ENCODE results near the gene CCL1.
A peak's percentile ranks its signal among the peaks of the same experiment; 100 is the strongest.
"Not testable (repeated sequence)": the region's sequence is repeated elsewhere in the genome, so short reads cannot be mapped to it uniquely, and the experiment has no call there.

Gene CCL1

GRCh38 chr17:34341916-34342315, 21.1 kb downstream of the CCL1 start:
- Histone ChIP-seq H3K9ac (ENCODE audit: low read length) (no peak overlapping the region), H3K36me3 (ENCODE audit: control insufficient read depth, insufficient read depth, low read length) (no peaks in the 10 kb centered on the region), H3K27ac (ENCODE audit: low read depth, low read length) (no peak overlapping the region), H3K4me3 (ENCODE audit: low read length) (no peak overlapping the region), H3K27me3 (ENCODE audit: control insufficient read depth, insufficient read depth, low read length) (no peaks in the 10 kb centered on the region), H3K4me1 (ENCODE audit: control insufficient read depth, insufficient read depth, low read length) (no peaks in the 10 kb centered on the region)

- Histone ChIP-seq H3K4me3 (ENCODE audit: low read length) (no peak overlapping the region), H3K27ac (ENCODE audit: low read depth, low read length) (no peak overlapping the region), H3K27me3 (ENCODE audit: control insufficient read depth, insufficient read depth, low read length) (no peaks in the 10 kb centered on the region), H3K9ac (ENCODE audit: low read length) (no peak overlapping the region), H3K36me3 (ENCODE audit: control insufficient read depth, insufficient read depth, low read length) (no peaks in the 10 kb centered on the region), H3K4me1 (ENCODE audit: control insufficient read depth, insufficient read depth, low read length) (no peaks in the 10 kb centered on the region)
Observed at GRCh38 chr17:34339138-34339770, 23.8 kb downstream of the CCL1 start.

DNA sequence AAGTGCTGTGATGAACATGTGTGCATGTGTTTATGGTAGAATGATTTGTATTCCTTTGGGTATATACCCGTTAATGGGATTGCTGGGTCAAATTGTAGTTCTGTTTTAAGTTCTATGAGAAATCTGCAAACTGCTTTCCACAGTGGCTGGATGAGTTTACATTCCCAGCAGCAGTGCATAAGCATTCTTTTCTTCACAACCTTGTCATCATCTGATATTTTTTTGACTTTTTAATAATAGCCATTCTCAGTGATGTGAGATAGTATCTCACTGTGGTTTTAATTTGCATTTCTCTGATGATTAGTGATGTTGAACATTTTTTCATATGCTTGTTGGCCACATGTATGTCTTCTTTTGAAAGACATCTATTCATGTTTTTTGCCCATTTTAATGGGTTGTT, 25.3 kb downstream of the CCL1 start:
- Histone ChIP-seq H3K27ac (ENCODE audit: low read depth, low read length) (no peak overlapping the region), H3K27me3 (ENCODE audit: control insufficient read depth, insufficient read depth, low read length) (no peaks in the 10 kb centered on the region), H3K4me1 (ENCODE audit: control insufficient read depth, insufficient read depth, low read length) (no peaks in the 10 kb centered on the region), H3K4me3 (ENCODE audit: low read length) (no peak overlapping the region), H3K36me3 (ENCODE audit: control insufficient read depth, insufficient read depth, low read length) (no peaks in the 10 kb centered on the region), H3K9ac (ENCODE audit: low read length) (no peak overlapping the region)

DNA sequence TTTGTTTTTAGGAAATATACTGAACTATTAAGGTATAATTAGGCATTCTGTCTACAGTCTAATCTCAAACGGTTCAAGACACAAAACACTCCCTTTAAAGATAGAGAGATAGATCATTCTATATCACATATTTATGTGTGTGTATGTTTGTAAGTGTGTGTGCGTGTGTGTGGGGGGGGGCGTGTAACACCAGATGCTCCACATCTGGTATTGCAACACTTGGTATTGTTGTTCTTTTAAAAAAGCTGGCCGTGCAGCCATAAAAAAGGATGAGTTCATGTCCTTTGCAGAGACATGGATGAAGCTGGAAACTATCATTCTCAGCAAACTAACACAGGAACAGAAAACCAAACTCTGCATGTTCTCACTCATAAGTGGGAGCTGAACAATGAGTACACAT, 35.5 kb downstream of the CCL1 start:
- not testable (repeated sequence) for H3K27ac ChIP-seq (ENCODE audit: low read depth, low read length)

DNA sequence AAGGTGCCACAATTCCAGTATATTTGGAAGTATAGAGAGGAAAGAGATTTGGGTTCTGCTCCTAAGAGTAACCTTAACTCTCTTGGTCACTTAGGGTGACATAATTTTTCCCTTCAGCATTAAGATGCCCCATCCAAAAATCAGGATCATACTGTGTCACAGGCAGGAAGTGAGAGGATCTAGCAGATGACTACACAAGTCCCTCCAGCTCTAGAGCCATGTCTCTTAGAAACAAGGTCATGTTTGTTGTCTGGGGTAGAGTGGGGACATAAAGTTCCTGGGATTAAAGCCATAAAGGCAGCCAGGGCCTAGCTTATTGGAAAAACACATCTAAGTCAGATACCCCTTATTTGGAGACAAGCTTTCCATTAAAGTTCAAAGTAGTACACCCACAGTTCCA, 41.1 kb downstream of the CCL1 start:
- Histone ChIP-seq H3K27me3 (ENCODE audit: control insufficient read depth, insufficient read depth, low read length) (no peaks in the 10 kb centered on the region), H3K9ac (ENCODE audit: low read length) (no peak overlapping the region), H3K27ac (ENCODE audit: low read depth, low read length) (no peak overlapping the region), H3K4me1 (ENCODE audit: control insufficient read depth, insufficient read depth, low read length) (no peaks in the 10 kb centered on the region), H3K36me3 (ENCODE audit: control insufficient read depth, insufficient read depth, low read length) (no peaks in the 10 kb centered on the region), H3K4me3 (ENCODE audit: low read length) (no peak overlapping the region)

More for the DNA sequence above, 35.5 kb downstream of the CCL1 start:
- not testable (repeated sequence) for H3K27me3 ChIP-seq (ENCODE audit: control insufficient read depth, insufficient read depth, low read length); H3K36me3 ChIP-seq (ENCODE audit: control insufficient read depth, insufficient read depth, low read length); H3K4me3 ChIP-seq (ENCODE audit: low read length); H3K4me1 ChIP-seq (ENCODE audit: control insufficient read depth, insufficient read depth, low read length); H3K9ac ChIP-seq (ENCODE audit: low read length)

GRCh38 chr17:34319039-34319483, 44.0 kb downstream of the CCL1 start, which contains the start of gene CCL8:
TSS of gene CCL8 (plus strand) at chr17:34319435. CDS start at chr17:34319502, 67 bp downstream.
- H3K9ac ChIP-seq (ENCODE audit: low read length): no peak within 1 kb of the TSS
- no peak within 1 kb of the TSS for H3K4me3 ChIP-seq (ENCODE audit: low read length)
- no peaks in the 10 kb centered on the region for H3K27me3 ChIP-seq (ENCODE audit: control insufficient read depth, insufficient read depth, low read length)
- no peak within 1 kb of the TSS for H3K27ac ChIP-seq (ENCODE audit: low read depth, low read length)
- H3K36me3 ChIP-seq (ENCODE audit: control insufficient read depth, insufficient read depth, low read length): no peaks in the 10 kb centered on the region
- H3K4me1 ChIP-seq (ENCODE audit: control insufficient read depth, insufficient read depth, low read length): no peaks in the 10 kb centered on the region

GRCh38 chr17:34318474-34318873, 44.6 kb downstream of the CCL1 start:
- H3K36me3 ChIP-seq (ENCODE audit: control insufficient read depth, insufficient read depth, low read length): no peaks in the 10 kb centered on the region
- no peaks in the 10 kb centered on the region for H3K27me3 ChIP-seq (ENCODE audit: control insufficient read depth, insufficient read depth, low read length)
- no peak overlapping the region for H3K9ac ChIP-seq (ENCODE audit: low read length)
- H3K4me3 ChIP-seq (ENCODE audit: low read length): no peak overlapping the region
- H3K27ac ChIP-seq (ENCODE audit: low read depth, low read length): no peak overlapping the region
- H3K4me1 ChIP-seq (ENCODE audit: control insufficient read depth, insufficient read depth, low read length): no peaks in the 10 kb centered on the region

- H3K27me3 ChIP-seq (ENCODE audit: control insufficient read depth, insufficient read depth, low read length): no peaks in the 10 kb centered on the region
- no peaks in the 10 kb centered on the region for H3K36me3 ChIP-seq (ENCODE audit: control insufficient read depth, insufficient read depth, low read length)
- no peak overlapping the region for H3K4me3 ChIP-seq (ENCODE audit: low read length)
- peak overlapping the region; percentile 30 for H3K27ac ChIP-seq (ENCODE audit: low read depth, low read length)
- H3K9ac ChIP-seq (ENCODE audit: low read length): no peak overlapping the region
- H3K4me1 ChIP-seq (ENCODE audit: control insufficient read depth, insufficient read depth, low read length): no peaks in the 10 kb centered on the region
Observed at GRCh38 chr17:34314279-34314678, 48.8 kb downstream of the CCL1 start.

DNA sequence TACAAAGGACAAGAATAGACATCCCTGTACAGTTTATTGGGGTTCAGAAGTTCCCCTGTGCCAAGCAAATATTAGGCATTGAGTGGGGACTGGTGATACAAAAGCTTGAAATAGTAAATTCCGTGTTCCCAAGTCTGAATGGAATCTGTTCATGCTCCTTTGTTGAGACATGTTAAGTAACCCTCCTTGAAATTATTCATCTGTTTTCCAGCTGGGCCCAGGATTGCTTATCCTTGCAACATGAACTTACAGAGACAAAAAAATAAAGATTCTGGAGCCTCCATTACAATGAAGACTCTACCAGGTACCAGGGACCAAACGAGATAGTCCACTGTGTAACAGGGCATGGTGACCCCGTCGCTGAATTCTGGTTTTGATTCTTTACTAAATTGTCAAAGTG, 49.9 kb downstream of the CCL1 start:
- H3K36me3 ChIP-seq (ENCODE audit: control insufficient read depth, insufficient read depth, low read length): no peaks in the 10 kb centered on the region
- H3K4me1 ChIP-seq (ENCODE audit: control insufficient read depth, insufficient read depth, low read length): no peaks in the 10 kb centered on the region
- H3K27me3 ChIP-seq (ENCODE audit: control insufficient read depth, insufficient read depth, low read length): no peaks in the 10 kb centered on the region
- H3K9ac ChIP-seq (ENCODE audit: low read length): no peak overlapping the region
- H3K4me3 ChIP-seq (ENCODE audit: low read length): no peak overlapping the region
- H3K27ac ChIP-seq (ENCODE audit: low read depth, low read length): no peak overlapping the region

- H3K4me3 ChIP-seq (ENCODE audit: low read length): no peak overlapping the region
- no peaks in the 10 kb centered on the region for H3K27me3 ChIP-seq (ENCODE audit: control insufficient read depth, insufficient read depth, low read length)
- no peaks in the 10 kb centered on the region for H3K4me1 ChIP-seq (ENCODE audit: control insufficient read depth, insufficient read depth, low read length)
- H3K27ac ChIP-seq (ENCODE audit: low read depth, low read length): no peak overlapping the region
- H3K36me3 ChIP-seq (ENCODE audit: control insufficient read depth, insufficient read depth, low read length): no peaks in the 10 kb centered on the region
- H3K9ac ChIP-seq (ENCODE audit: low read length): no peak overlapping the region
Observed at GRCh38 chr17:34312080-34312479, 51.0 kb downstream of the CCL1 start.

GRCh38 chr17:34311291-34311690, 51.7 kb downstream of the CCL1 start:
- H3K4me3 ChIP-seq (ENCODE audit: low read length): no peak overlapping the region

More at GRCh38 chr17:34311291-34311690, 51.7 kb downstream of the CCL1 start:
- Histone ChIP-seq H3K36me3 (ENCODE audit: control insufficient read depth, insufficient read depth, low read length) (no peaks in the 10 kb centered on the region), H3K27me3 (ENCODE audit: control insufficient read depth, insufficient read depth, low read length) (no peaks in the 10 kb centered on the region), H3K27ac (ENCODE audit: low read depth, low read length) (no peak overlapping the region), H3K4me1 (ENCODE audit: control insufficient read depth, insufficient read depth, low read length) (no peaks in the 10 kb centered on the region), H3K9ac (ENCODE audit: low read length) (no peak overlapping the region)

Data from rectal smooth muscle tissue (tissue), 1 donor.